HG03571 (cell line): ENCODE measurements around the gene NSUN2.
"Not testable (repeated sequence)": the region's sequence is repeated elsewhere in the genome, so short reads cannot be mapped to it uniquely, and the experiment has no call there.

Experiments used
- ATAC-seq: cut with Tn5 transposase; IDR thresholded peaks from one replicate; pipeline ENCODE4 v1.9.1; 2021; ENCODE audit not compliant: unreplicated experiment

The NSUN2 gene

DNA sequence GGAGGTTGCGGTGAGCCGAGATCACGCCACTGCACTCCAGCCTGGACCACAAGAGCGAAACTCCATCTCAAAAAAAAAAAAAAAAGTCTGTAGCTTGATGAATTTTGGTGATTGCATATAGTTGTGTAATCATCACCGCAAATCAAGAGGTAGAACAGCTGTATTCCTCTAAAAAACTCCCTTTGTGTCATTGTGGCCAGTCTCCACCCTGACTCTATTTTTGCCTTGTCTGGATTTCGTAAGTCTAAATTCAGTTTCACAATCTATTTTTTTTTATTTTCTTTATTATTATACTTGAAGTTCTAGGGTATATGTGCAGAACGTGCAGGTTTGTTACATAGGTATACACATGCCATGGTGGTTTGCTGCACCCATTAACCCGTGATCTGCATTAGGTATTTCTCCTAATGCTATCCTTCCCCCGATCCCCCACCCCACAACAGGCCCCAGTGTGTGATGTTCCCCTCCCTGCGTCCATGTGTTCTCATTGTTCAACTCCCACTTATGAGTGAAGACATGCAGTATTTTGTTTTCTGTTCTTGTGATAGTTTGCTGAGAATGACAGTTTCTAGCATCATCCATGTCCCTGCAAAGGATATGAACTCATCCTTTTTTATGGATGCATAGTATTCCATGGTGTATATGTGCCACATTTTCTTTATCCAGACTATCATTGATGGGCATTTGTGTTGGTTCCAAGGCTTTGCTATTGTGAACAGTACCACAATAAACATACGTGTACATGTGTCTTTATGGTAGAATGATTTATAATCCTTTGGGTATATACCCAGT lies 12.9 kb upstream of the NSUN2 start:
- not testable (repeated sequence) for ATAC-seq

DNA sequence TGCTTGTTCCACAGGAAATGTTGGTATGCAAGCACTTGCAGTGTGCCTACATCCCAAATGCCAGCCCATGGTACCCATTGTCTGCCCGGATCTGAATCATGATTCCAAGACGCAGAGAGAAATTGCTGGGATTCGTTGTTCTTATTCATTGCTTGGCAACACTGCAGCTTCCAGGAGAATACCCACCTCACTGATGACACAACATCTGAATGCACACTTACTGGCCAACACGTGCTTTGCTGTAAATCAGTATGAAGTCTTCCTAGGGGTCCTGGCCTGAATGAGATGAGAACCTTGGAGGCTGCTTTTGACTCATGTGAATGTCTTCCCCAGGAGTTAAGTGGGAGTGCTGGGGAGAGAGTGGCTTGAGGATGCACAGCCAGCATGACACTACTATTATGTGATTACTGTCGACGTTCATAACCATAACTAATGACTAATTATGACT lies 12.0 kb upstream of the NSUN2 start:
- ATAC-seq, result no peak

DNA sequence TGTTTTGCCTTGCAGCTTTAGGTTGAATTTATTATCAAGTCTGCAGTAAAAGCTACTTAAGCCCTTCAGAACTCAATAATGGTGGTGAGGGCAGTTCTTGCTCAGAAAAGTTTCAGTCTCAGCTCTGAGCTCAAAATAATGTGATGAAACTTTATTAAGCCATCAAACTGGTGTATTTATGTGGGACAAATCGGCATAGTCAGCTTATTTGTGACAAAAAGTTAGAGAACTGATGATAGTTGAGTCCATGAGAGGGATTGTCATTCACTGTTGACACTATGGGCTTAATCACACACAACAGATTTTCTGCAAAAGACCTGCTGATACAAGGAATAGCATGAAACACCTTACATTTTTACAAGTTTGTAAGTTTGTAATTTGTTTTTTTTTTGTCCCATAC lies 9.8 kb upstream of the NSUN2 start:
- no peak for ATAC-seq

DNA sequence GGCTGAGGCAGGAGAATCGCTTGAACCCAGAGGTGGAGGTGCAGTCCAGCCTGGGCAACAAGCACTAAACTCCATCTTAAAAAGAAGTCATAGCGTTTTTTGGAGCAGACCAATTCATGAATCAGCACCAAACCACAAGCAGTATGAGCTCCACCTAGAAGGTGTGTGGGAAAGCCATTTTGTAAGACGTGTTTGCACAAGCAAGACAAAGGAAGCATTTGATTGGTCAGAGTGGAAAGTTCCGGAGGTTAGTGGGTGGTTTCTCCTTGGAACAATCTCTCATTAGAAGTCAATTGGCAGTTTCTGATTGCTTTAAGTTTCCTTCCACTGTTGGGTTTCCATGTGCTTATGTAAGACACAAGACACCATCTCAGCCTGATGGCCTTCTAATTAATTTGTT lies 5.4 kb upstream of the NSUN2 start:
- ATAC-seq, result no peak

DNA sequence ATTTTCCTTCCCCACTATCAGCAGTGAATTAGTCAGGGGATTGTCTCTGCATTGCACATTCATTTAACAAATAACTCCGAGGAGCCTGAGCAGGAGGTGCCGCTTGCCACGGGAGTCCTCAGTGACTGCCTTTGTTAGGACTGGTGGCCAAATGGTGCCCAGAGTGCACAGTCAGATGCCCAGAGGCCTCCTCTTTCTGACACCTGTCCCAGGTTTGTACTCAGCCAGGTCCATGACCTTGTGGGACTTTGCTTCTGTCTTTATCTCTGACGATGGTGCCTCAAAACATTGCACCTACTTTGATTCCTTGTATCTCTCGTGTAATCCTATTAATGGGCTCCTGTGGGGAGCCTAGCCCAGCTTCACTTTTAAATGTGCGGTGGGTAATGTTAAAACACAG lies 4.7 kb upstream of the NSUN2 start:
- no peak for ATAC-seq

DNA sequence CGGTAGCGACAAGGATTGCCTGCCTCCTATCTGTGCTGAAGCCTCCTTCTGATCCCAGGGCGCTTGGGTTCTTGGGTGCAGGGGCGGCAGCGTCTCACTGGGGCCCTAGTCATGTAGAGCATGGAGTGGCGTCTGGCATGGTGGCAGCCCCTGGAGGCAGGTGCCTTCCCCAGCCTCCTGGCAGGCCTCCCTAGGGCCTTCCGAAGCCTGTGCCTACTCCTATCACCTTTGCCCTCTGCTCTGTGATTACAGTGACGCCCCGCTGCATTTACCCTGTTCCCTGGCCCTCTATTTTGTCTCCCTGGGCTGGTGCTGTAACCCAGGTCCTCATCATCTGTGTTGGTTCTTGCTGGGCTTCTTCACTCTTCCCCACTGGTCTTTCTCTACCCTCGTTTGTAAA lies 4.2 kb upstream of the NSUN2 start:
- ATAC-seq, result no peak

DNA sequence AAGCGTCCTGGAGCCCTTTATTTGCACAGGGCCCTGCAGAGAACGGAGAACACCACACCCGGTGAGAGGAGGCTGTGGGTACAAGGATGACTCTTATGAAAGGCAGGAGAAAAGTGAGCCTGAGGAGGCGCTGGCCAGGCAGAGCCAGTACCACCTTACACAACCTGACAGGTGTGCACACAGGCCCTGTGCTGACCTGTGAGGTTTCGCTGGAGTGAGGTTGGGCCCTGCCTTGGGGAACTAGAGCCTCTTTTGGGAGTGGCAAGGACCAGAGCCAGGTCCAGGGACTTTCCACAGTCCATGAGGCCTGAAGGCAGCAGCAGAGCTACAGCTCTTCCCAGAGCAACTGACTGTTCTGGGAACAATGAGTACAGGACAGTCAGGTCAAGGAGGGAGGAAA lies 3.4 kb upstream of the NSUN2 start:
- ATAC-seq, result no peak

DNA sequence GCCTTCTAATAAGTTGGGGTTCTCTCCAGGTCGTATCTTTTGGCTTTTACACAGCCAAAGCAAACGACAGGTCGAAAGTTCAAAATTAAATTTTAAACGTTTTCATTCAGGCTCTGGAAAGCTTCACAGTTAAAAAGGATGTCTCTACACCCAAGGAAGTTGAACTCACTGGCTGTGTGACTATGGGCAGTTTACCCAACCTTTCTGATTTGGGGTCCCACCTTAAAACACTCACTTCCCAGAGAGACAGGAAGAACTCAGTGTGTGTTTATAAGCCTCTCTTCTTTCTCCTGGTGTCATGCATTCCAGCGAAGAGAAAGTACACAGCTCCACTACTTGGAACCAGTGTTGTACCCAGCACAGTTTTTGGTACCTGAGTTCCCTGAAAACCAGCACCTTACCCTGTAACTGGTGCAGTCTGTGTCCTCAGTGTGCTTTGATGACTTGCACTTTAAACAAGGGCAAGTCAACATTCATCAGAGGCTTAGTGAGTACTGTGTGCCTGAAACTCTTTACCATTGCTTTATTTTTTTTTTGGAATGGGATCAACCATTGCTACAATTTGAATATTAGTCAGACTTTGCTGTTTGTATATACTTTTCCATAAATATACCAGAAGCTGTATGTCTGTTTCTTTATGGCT lies 2.1 kb upstream of the NSUN2 start:
- ATAC-seq, result no peak

DNA sequence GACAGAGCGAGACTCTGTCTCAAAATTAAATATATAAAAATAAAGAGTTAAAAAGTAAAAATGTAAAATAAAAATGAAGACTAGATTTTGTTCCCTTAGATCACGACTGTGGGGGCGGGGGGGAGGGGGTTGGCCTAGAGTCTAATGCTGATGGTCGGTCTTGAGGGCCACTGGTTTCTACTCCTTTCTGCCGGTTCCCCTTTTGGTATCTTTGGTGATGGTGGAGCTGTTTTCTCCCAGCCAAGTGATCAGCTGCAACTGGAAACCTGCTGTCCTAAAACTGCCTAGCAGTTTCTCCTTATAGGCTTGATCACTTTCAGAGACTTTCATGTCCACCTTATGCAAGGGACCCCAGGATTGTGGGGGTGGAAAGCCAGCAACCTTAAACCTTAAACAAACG lies 1.5 kb upstream of the NSUN2 start:
- ATAC-seq, result no peak

DNA sequence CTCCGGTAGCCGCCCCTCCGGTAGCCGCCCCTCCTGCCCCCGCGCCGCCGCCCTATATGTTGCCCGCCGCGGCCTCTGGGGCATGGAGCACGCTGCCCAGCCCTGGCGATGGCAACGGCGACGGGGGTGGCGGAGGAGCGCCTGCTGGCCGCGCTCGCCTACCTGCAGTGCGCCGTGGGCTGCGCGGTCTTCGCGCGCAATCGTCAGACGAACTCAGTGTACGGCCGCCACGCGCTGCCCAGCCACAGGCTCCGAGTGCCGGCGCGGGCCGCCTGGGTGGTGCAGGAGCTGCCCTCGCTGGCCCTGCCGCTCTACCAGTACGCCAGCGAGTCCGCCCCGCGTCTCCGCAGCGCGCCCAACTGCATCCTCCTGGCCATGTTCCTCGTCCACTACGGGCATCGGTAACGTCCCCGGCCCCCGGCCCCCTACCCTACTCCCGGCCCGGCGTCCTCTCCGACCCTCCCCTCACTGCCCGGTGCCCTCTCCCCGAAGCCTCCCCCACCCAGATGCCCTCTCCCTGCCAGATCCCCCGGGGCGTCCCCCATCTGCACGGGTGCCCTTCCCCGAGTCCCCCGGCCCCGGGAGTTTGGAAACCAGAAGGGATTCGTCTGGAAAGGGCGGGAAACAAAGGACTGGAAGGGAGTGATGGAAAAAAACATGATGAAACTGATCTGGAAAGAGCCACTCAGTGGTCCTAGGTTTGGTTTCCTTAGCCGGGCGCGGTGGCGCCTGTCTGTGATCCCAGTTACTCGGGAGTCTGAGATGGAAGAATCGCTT lies 813 bp upstream of the NSUN2 start:
- peak; percentile 57 for ATAC-seq

DNA sequence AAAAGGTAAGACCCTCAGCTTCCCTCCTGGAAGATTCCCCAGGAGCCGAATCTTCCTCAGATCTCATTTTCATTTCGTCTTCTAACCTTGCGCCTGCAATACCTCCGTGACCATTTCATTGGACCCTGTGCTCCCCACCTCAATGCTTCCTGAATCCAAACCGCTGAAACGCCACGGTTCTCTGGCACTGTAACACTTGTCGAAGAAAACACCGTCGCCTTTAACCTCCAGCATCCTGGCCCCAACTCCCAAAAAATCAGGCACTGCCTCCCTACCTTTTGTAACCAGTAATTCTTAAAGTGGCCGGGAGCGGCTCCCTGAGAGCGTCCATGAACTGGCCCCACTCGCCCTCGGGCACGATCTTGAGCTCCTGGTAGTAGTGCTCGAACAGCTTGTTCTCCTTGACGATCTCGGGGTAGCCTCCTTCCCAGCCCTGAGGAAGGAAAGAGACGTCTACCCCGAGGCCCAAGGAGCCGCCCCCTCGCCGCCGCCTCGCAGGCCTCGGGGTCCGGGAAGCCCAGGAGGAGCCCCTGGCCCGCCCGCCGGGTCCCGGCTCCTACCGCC lies 438 bp downstream of the NSUN2 start:
- peak; percentile 19 for ATAC-seq

DNA sequence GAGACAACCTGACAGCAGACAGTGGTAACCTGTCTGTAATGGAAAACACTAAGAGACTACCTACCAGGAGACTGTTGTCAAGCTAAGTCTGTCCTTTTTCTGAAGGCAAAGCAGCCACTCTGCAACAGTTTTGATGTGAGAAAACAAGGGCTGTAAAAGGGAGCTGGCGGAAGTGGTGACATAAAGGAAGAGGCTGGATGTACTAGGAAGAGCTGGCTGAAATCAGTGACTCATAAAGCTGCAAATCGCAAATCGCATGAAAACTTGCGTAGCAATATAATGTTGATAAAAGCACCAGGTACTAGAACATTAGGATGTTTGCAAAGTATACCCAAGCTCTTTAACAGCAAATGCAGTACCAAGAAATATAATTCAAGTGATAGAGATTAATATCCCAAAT lies 1.4 kb downstream of the NSUN2 start:
- no peak for ATAC-seq

DNA sequence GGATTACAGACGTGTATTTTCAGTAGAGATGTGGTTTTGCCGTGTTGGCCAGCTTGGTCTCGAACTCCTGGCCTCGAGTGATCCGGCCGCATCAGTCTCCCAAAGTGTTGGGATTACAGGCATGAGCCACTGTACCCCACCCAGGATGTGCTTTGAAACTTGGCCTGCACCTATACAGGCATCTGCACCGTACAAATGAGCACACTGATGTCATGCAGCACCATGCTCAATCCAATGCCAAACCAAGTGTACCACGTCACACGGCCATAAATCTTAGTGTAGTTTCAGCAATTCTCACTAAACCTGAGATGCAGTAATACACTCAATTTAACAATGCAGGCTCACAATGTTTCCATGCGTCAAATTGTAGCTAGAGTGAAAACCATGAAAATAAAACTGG lies 6.3 kb downstream of the NSUN2 start:
- ATAC-seq, result no peak

DNA sequence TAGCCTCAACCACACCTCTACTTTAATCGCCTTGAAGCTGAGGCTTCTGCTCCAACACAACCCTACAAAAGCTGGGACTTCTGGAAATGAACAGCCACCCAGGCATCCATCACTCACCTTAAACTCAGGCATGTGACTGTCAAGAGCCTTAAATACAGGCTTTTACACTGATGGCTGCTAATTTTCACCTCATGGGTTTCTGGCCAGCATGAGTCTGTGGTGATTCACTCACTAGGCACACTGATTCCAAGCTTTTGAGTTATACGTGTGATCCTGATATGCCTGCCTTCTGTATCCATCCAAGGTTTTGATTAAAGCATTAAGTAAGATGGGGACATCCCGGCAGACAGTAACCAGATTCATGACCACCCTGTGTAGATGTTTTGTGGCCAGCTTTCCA lies 8.9 kb downstream of the NSUN2 start:
- ATAC-seq, result no peak

DNA sequence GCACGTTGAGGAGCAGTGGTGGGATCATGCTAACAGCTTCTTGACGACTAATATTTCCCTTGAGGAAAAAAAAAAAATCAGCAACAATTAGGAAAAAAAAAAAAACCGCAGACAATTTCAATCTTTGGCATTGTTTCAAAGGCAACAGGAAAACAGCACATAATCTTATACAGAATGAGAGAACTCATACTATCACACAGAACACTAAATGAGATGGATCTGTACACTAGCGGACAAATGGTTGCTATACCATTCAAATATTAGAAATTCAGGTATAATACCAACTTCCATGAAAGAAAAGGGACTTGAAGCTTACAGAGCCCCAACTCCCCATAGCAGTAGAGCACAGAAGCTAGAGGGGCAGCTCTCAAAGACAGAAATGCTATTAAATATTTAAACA lies 9.6 kb downstream of the NSUN2 start:
- no peak for ATAC-seq

DNA sequence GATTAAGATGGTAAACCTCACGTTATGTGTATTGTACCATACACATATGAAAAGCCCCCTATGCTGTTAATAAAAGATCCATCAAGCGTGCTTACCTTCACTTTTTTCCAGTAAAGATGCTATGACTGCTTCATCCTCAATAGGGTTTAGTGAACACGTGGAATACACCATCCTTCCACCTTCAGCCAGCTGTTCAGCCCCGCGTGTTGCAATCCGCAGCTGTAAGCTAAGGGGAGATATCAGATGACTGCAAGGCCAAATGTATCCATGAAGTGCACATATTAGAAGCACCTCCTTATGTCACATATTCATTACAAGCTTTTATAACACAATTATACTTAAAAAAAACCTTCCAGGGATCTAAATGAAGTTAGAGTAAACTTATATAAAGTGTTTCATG lies 16.2 kb downstream of the NSUN2 start:
- no peak for ATAC-seq

DNA sequence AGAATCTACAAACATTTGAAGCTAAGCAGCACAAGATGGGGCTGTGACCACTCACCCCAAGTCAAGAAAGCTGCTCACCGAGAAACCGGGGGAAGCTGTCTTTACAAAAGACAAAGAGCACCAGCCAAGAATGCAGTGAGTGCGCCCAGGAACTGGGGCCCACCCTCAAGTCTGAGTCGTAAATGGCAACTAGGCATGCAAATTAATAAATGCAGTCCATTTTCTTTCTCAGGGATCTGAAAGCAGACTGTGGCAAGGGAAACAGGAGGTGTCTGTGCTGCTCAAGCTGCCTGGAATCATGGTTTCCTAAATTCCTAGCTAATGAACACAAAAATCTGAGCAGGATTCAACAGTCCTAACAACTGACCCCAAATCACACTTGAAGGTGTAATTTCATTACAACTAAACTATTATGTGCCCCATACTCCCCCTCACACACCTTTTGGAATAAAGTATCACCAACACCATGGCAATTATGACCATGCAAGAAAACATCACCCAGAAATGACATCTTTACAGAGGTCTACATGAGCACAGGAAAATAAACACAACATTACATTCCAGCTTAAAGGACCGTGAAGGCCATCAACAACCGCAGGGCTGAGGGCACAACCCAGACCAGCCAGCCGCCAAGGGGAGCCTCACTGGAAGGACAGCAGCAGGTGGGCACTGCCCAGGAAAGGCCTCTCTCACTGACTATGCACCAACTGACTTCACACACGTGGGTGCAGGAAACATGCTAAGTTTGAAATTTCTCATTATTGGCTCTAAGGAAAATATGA lies 17.6 kb downstream of the NSUN2 start:
- no peak for ATAC-seq

DNA sequence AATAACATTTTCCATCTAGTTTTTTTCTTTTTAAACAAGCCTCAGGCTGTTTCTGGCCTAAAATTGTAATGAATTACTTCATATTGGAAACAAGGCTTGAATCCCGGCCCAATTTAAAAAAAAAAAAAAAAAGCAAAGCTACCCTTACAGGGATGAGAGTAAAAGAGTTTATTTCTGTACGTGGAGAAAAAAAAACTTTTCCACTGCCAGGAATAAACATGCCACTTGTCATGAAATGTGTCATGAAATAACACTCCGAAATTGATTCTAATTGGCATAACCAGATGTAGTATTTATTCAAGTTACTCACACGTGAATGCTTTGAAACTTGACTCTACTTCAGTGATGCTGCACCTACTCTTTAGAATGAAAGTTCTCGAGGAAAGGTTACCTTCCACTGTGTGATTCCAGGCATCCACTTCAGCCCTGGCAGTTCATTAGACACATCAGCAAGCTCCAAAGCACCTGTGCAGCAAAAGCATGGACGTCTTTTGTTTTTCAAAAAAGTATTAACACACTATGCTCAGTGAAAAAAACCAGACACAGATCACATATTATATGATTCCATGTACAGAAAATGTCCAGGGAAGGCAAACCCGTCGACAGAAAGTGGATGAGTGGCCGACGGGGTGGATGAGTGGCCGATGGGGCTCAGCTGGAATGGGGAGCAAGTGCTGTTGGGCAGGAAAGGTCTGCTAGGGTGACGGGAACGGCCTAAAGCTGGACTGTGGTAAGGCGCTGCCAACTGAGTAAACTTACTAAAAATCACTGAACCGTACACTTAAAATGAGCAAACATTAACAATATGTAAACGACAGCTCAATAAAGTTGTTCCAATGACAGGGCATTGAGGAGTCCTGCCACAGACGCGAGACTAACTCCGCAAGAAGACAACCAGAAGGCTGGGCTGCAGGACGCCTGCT lies 21.2 kb downstream of the NSUN2 start:
- no peak for ATAC-seq

DNA sequence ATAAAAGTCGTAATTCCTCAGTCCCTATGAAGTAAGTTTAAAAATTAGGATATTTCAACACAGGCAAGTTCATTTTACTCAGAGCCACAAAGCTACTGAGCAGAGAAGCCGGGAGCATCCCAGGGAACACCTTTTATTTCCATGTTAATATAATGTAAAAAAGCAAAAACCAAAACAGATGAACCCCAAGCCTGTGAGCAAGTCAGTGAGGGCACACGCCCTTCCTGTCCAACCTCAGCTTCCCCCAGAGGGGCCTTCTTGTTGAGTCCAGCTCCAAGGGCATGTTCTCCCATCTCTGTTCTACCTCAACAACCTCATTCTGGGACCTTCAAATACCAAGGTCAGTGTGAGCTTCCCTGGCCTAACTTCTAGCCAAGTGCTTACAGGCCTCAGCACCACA lies 24.8 kb downstream of the NSUN2 start:
- ATAC-seq, result no peak

DNA sequence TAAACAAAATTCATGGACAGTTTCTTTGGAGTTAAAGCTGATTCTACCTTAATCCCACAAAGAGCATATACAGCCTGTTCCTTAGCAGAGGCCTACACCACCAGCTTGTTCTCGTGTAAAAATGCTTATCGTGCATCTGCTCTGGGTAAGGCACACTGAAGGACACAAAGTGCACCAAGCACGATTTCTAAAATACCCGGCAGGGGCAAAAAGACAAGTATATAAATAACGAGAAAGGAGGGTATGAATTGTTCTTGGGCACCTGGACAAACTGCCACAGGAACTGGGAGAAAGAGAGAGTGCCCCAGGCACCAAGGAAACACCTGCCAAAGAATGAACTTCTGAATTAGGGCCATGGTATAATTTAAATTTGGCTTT lies 25.3 kb downstream of the NSUN2 start:
- no peak for ATAC-seq
